Measurements from ENCODE around the gene YWHAG. TPM values are rescaled to one million over a fixed set of nuclear protein-coding genes. Genes with fewer than 3 reads are reported as not detected.

Gene YWHAG
- total and polyA plus RNA-seq, 4 donors: 11.6 to 46.7 (median 43.5) TPM

DNA sequence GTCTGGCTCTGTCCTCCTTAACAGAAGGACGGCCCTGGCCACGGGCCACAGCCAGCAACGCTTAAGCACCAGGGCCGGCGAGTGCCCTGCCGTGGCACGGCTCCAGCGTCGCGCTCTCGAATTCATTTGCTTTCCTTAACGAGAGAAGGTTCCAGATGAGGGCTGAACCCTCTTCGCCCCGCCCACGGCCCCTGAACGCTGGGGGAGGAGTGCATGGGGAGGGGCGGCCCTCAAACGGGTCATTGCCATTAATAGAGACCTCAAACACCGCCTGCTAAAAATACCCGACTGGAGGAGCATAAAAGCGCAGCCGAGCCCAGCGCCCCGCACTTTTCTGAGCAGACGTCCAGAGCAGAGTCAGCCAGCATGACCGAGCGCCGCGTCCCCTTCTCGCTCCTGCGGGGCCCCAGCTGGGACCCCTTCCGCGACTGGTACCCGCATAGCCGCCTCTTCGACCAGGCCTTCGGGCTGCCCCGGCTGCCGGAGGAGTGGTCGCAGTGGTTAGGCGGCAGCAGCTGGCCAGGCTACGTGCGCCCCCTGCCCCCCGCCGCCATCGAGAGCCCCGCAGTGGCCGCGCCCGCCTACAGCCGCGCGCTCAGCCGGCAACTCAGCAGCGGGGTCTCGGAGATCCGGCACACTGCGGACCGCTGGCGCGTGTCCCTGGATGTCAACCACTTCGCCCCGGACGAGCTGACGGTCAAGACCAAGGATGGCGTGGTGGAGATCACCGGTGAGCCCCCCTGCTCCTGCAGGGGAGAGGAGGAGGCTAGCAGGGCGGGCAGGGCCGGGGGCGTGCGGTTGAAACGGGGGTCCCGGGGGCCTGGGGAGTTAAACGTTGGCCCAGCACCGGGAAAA is 56.2 kb downstream of the YWHAG start, which contains the start of gene HSPB1:
Gene HSPB1, plus strand, starts transcription at position 327 of the 855 bp plus-strand sequence. Its CDS starts 40 bp downstream, at position 367.
- WGBS: under 1% methylated on average over 75 of the region's 75 CpGs

More for the DNA sequence above, 56.2 kb downstream of the YWHAG start, which contains the start of gene HSPB1:
- Histone ChIP-seq H3K27me3 (ENCODE audit: control insufficient read depth in 4 of 4, insufficient read depth in 4 of 4, low read length in 3 of 4) (no peaks in the 10 kb centered on the region), H3K4me3 (ENCODE audit: low read depth in 1 of 3, low read length in 3 of 3) (peak within 1 kb of the TSS; percentile 73 to 82 (median 73)), H3K36me3 (ENCODE audit: control insufficient read depth in 4 of 4, insufficient read depth in 3 of 4, low read depth in 1 of 4, low read length in 3 of 4) (no peaks in the 10 kb centered on the region), H3K4me1 (ENCODE audit: control insufficient read depth in 4 of 4, insufficient read depth in 4 of 4, low read length in 3 of 4) (peaks cover 12 to 42% (median 24%) of the 10 kb centered on the region in 4 donors), H3K27ac (ENCODE audit: low read depth in 1 of 2, low read length in 2 of 2) (peak within 1 kb of the TSS; percentile 100), H3K9me3 (ENCODE audit: control insufficient read depth in 4 of 4, low read length in 3 of 4) (no peaks in the 10 kb centered on the region), H3K9ac (ENCODE audit: low read depth in 1 of 2, low read length in 2 of 2) (peak within 1 kb of the TSS; percentile 84 to 86)
- TF ChIP-seq SP1 (IDR thresholded peaks at IDR 0.05) (peak; percentile 95), NR2F2 (IDR thresholded peaks at IDR 0.05) (peak; percentile 61), EGR1 (IDR thresholded peaks at IDR 0.05; ENCODE audit: low read depth in 2 of 2) (peak in 1 of 2 donors; percentile 73), FOXA2 (IDR thresholded peaks at IDR 0.05) (peak; percentile 47), ZBTB33 (IDR thresholded peaks at IDR 0.05) (peak; percentile 55), HNF4A (conservative IDR thresholded peaks at IDR 0.05) (peak; percentile 46 to 57), REST (IDR thresholded peaks at IDR 0.05) (peak; percentile 95), FOXA1 (IDR thresholded peaks at IDR 0.05) (no peak), RAD21 (IDR thresholded peaks at IDR 0.05) (peak; percentile 4 to 45), MAX (IDR thresholded peaks at IDR 0.05) (peak; percentile 85), TAF1 (conservative IDR thresholded peaks at IDR 0.05) (peak; percentile 98), RXRA (IDR thresholded peaks at IDR 0.05) (peak; percentile 85 to 87), JUND (IDR thresholded peaks at IDR 0.05) (peak; percentile 10 to 59), YY1 (IDR thresholded peaks at IDR 0.05) (peak; percentile 94), GABPA (IDR thresholded peaks at IDR 0.05 in 1 of 2, conservative IDR thresholded peaks at IDR 0.05 in 1 of 2) (no peak), HNF4G (IDR thresholded peaks at IDR 0.05) (peak; percentile 41)
- TF ChIP-seq, protein P1, sequence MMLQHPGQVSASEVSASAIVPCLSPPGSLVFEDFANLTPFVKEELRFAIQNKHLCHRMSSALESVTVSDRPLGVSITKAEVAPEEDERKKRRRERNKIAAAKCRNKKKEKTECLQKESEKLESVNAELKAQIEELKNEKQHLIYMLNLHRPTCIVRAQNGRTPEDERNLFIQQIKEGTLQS (IDR thresholded peaks at IDR 0.05): peak; percentile 61
- TF ChIP-seq, protein P2, sequence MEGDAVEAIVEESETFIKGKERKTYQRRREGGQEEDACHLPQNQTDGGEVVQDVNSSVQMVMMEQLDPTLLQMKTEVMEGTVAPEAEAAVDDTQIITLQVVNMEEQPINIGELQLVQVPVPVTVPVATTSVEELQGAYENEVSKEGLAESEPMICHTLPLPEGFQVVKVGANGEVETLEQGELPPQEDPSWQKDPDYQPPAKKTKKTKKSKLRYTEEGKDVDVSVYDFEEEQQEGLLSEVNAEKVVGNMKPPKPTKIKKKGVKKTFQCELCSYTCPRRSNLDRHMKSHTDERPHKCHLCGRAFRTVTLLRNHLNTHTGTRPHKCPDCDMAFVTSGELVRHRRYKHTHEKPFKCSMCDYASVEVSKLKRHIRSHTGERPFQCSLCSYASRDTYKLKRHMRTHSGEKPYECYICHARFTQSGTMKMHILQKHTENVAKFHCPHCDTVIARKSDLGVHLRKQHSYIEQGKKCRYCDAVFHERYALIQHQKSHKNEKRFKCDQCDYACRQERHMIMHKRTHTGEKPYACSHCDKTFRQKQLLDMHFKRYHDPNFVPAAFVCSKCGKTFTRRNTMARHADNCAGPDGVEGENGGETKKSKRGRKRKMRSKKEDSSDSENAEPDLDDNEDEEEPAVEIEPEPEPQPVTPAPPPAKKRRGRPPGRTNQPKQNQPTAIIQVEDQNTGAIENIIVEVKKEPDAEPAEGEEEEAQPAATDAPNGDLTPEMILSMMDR (IDR thresholded peaks at IDR 0.05; ENCODE audit: low read depth, low read length, missing input control): peak; percentile 9
- peak; percentile 84 for DNase-seq (ENCODE audit: low spot score)
